Measurements from ENCODE around the gene COPA.

DNA sequence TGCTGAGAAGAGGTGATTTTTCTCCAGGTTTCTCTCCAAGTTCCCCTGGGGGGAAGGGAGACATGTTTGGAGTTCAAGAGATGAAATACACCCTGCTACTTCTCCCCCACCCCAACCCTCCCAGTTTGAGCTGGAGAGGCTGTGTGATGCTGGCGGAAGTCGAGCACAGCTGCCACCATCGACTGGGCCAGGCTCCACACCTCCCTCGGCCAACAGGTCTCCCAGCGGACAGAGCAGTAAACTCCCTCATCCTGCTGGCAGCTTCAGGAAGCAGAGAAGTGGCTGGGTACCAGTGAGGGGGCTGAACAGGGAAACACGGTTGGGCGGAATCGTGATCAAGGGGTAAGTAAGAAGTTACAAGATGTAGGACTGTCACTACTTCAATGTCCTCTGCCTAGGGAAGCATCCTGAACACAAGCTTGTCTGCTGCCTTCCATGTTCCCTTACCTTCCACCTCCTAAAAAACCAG lies 17.2 kb upstream of the COPA start:
- TF ChIP-seq, protein P1, sequence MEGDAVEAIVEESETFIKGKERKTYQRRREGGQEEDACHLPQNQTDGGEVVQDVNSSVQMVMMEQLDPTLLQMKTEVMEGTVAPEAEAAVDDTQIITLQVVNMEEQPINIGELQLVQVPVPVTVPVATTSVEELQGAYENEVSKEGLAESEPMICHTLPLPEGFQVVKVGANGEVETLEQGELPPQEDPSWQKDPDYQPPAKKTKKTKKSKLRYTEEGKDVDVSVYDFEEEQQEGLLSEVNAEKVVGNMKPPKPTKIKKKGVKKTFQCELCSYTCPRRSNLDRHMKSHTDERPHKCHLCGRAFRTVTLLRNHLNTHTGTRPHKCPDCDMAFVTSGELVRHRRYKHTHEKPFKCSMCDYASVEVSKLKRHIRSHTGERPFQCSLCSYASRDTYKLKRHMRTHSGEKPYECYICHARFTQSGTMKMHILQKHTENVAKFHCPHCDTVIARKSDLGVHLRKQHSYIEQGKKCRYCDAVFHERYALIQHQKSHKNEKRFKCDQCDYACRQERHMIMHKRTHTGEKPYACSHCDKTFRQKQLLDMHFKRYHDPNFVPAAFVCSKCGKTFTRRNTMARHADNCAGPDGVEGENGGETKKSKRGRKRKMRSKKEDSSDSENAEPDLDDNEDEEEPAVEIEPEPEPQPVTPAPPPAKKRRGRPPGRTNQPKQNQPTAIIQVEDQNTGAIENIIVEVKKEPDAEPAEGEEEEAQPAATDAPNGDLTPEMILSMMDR (IDR thresholded peaks at IDR 0.05; ENCODE audit: low read length): no peak
- TF ChIP-seq EZH2 (optimal IDR thresholded peaks at IDR 0.05; ENCODE audit: low read depth, low read length) (no peak), EZH2phosphoT487 (IDR thresholded peaks at IDR 0.05; ENCODE audit: low read length) (no peak)

All from MM.1S (cell line).